GM18505 (cell line): ENCODE results near the gene EPHB2.
"Not testable (repeated sequence)": the region's sequence is repeated elsewhere in the genome, so short reads cannot be mapped to it uniquely, and the experiment has no call there.

ENCODE experiments used
- ATAC-seq: cut with Tn5 transposase; IDR thresholded peaks from one replicate; pipeline ENCODE4 v1.9.1; 2021; ENCODE audit not compliant: unreplicated experiment
- POLR2A ChIP-seq: IDR thresholded peaks from 4 replicates; pipeline ENCODE4 v1.6.1; 2011; ENCODE audit warnings: borderline replicate concordance; ENCODE audit not compliant: insufficient read depth, insufficient read length; ENCODE audit errors: extremely low read depth

The EPHB2 gene

DNA sequence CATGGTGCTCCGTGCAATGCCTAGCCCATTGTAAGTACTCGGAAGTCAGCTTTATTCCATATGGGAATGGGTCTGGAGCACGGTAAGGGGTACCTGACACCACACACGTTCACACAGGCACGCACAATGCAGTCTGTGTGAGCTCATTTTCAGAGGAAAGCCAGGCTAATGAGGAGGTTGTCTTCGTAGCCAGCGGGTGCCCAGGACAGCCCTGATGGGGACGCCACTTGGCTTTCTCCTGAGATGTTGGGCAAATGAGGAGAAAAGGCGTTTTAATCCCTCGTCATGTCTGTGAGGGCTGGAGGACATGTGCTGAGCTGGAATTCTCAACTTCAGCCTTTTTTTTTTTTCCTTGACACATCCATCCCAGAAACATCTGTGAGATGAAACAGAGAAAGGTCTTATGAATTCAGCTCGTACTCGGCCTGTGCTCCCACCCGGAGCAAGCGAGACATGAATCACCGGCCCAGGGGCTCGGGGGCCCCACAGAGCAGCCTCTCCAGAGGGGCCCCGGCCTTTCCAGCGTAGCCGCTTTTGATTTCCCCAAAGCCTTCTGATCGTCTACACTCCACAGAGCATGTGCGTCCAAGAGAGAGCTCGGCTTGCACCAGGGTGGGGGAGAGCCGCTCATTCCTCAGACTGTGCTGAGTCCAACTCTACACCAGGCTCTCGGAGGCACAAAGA is 125.1 kb downstream of the EPHB2 start:
- ATAC-seq: no peak
- TF ChIP-seq POLR2A: no peak

DNA sequence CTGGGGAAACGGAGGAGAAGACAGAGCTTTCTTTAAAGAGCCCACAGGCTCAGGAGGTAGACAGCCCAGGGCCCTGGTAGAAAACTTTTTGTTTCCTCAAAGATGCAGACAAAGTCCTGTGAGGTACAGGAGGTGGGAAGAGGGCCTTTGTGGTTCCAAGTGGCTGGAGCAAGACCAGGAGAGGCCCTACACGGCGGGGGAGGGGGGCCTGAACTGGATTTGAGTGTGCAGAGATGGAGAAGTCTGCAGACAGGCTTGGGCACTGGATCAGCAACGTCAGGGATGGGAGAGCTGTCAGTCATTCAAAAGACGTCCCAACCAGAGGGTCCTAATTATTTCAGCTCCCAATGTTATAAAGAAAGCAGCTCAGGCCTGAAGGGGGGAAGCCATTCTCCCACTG is 126.2 kb downstream of the EPHB2 start:
- TF ChIP-seq POLR2A: no peak
- no peak for ATAC-seq

DNA sequence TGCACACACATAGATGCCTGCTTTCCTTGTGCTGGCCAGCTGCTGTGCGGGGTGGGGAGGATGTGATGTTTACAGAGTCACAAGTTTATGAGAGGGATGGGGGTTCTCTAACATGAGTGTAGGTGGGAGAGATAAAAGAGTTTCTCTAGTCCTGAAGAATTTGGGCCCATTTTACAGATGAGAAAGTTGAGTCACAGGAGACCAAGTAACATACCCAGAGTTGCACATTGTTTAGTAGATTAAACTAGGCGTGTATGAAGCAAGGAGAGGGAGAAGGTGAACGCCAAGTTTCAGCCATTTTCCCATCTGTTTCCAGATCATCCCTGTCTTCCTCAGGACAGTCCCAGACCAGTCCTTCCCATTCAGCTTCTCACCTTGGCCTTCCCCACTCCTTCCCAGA is 126.7 kb downstream of the EPHB2 start:
- no peak for ATAC-seq
- TF ChIP-seq POLR2A: no peak

DNA sequence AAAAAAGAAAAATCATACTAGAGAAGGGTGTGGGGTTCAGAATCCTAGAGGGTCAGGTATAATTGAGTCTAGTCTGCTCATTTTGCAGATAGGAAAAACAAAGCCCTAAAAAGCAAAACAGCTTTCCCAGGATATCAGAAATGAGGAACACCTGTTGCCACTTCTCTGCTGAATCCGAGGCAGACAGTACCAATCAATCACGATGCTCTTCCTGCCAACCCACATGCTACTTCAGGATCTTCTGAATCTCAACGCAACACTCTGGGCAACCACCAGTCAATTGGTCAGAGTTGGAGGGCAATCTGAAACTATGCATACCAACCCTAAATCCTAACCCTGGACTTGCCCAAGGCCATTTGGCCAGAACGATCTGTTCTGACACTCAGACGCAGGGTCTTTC is 128.3 kb downstream of the EPHB2 start:
- no peak for TF ChIP-seq POLR2A
- ATAC-seq: no peak

DNA sequence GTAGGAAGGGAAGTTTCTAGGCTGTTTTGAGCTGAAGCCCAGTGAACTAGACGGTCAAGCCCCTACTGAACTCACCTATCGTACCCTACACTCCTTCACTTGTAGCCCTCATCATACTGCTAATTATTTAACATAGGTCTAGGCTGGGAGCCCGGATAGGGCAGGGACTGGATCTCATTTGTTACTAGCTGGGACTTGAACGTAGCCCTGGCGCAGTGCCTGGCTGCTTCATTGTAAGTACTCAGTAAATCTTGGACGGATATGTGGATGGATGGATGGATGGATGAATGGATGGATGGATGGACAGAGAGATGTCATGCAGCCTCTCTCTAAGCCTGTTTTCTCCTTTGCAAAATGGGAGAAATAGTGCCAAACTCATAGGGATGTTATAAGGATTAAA is 129.2 kb downstream of the EPHB2 start:
- no peak for TF ChIP-seq POLR2A

DNA sequence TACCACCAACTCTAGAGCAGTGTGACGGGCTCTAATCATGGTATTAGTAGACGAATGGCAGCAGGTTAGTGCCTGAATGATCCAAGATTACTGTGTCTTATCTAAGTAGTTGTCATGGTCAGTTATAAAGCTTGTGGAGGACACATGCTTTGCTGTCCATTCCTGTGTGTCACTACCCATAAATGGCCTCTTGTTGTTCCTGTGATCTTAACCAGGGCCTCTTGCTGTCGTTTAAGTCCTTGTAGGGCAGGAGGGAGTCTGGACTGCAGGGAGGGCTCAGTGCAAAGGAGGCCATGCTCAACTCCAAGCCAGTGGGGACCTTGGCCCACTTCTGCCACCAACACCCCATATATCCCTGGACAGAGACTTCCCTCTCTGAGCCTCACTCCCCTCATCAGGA is 130.5 kb downstream of the EPHB2 start:
- no peak for TF ChIP-seq POLR2A
- no peak for ATAC-seq

More for the DNA sequence above, 129.2 kb downstream of the EPHB2 start:
- ATAC-seq: no peak

DNA sequence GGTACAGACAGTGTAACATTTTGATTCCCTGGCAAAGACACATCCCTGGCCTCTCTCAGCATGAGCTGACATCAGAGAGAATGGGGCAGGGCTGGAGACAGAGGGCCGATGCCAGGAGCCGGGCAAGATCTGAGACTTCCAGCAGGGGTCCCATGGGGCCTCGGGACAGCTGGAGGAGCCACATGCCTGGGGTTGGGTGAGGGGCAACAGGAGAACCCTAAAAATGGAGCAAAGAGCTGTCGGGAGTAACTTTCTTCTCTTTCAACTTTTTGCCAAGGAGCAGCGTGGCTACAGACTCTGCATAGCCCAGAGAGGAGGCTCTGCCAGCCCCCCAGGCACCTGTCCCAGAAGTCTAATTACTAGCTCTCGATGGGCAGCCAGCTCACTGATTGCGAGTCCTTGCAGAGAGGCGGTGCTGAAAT is 131.2 kb downstream of the EPHB2 start:
- no peak for ATAC-seq
- TF ChIP-seq POLR2A: no peak

DNA sequence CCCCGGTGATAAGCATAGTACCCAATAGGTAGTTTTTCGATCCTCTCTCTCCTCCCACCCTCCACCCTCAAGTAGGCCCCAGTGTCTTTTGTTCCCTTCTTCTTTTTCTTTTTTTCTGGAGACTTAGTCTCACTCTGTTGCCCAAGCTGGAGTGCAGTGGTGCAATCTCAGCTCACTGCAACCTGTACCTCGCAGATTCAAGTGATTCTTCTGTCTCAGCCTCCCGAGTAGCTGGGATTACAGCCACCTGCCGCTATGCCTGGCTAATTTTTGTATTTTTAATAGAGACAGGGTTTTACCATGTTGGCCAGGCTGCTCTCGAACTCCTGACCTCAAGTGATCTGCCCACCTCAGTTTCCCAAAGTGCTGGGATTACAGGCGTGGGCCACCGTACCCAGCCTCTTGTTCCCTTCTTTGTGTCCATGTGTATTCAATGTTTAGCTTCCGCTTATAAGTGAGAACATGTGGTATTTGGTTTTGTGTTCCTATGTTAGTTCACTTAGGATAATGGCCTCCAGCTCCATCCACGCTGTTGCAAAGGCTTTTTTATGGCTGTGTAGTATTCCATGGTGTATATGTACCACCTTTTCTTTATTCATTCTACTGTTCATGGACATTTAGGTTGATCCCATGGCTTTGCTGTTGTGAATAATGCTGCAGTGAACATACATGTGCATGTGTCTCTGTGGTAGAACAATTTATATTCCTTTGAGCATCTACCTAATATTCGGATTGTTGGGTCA is 133.0 kb downstream of the EPHB2 start:
- not testable (repeated sequence) for ATAC-seq

DNA sequence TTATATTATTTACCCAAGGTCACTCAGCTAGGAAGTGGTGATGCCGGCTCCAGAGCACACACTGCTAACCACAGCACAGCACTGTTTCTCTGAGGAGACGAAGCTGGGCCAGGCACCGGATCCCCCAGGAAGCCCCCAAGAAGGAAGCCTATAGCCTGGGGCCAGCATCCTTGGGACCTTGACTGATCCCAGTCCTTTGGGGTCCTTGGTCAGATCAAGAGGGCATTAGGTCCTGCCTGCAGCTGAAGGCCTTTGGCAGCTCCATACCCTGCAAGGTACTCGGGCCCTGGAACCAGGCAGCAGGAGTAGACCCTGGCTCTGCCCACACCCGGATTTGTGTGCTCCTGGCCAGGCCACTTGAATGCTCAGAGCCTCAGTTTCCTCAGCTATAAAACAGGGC is 134.0 kb downstream of the EPHB2 start:
- TF ChIP-seq POLR2A: no peak

DNA sequence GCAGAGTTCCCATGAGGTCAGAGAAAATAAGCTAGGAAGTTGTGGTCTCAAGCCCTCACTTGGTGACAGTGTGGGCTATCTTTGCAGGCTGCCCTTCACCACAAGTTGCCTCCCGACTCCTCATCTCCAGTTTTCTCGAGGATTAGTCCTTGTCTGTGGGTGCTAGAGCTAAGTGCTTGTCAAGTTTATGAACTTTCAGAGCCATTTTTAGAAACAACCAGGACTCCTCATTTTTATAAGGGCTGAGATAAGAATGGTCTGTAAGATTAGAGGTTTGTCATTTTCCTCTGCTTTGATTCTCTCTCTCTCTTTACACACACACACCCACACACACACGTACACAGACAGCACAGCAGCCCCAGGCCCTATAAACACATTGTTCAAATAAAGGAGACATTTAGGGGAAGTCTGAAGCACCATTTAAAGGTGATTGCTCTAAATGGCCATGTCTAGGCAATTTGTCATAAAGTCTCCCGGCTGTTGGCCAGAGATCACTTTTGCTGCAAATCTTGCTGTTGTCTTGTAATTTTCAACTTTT is 134.8 kb downstream of the EPHB2 start:
- no peak for ATAC-seq
- TF ChIP-seq POLR2A: no peak

More for the DNA sequence above, 134.0 kb downstream of the EPHB2 start:
- ATAC-seq: no peak

DNA sequence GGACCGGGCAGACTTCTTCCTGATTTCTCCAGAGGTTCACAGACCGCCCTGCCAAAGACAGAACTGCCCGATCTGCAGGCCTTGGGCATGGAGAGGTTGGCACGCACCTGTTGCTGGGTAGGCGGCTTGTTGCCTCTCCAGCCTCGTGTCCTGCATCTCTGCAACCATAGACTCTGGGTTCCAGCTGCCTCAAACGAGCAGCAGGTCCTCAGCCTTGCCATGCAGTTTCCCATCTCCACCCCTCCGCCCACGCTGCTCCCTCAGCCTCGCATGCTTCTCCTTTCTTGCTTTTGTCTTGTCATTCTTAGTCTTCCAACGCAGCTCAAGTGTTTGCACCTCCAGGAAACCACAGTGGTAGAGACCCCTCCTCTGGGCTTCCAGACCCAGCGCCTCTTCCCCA is 135.8 kb downstream of the EPHB2 start:
- no peak for TF ChIP-seq POLR2A

DNA sequence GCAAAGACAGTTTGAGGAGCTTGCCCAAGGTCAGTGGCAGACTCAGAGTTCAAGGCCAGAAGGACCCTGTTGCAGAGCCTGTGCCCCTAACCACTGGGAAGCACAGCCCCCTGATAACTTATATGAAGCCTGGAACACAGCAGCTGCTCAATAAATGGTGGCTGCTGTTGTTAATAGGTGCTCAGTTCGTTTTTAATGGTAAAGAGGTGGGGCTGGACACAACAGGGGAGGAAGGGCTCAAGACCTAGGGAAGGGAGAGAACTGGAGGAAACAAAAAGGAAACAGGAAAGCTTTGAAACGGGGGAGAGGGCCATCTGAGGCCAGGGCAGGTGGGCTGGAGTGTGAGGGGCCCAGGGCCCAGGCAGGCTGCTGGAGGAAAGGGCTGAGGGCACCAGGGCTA is 136.6 kb downstream of the EPHB2 start:
- TF ChIP-seq POLR2A: no peak

More for the DNA sequence above, 135.8 kb downstream of the EPHB2 start:
- ATAC-seq: no peak

DNA sequence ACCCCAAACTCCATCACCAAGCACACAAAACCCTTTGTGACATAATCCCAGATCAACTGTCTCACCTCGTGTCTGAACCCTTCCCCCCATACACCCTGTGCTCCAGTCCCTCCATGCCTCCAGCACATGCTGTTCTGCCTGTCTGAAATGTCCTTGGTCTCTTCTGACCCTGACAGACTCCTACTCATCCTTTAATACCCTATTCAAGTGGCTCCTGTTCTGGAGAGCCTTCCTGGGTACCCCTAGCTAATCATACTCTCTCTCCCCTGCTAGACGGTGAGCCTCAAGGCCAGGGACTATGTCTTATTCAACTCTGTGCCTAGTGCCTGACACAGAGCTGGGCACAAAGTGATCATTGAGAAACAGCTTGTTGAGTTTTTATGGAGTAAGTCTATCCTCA is 137.1 kb downstream of the EPHB2 start:
- no peak for TF ChIP-seq POLR2A

More for the DNA sequence above, 136.6 kb downstream of the EPHB2 start:
- no peak for ATAC-seq

DNA sequence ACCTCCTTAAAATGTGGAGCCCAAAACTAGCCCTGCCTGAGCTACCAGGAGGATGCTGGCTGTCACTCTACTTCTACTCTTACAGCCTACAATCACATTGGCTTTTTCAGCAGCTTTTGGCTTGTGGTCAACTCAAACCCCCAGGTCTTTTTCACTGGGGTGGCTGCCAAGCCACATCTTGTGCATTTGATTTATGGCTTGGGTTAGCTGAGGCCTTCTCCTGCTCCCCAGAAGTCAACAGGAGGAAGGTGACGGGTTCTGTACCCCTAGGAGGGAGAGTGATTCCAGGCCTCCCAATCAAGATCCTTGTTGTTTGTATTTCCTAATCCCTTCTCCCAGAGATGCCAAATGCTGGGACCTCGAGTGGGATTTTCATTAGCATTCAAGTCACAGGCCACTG is 137.8 kb downstream of the EPHB2 start:
- ATAC-seq: no peak
- TF ChIP-seq POLR2A: no peak

More for the DNA sequence above, 137.1 kb downstream of the EPHB2 start:
- ATAC-seq: no peak
